ENCODE measurements around the gene DOCK3.

DNA sequence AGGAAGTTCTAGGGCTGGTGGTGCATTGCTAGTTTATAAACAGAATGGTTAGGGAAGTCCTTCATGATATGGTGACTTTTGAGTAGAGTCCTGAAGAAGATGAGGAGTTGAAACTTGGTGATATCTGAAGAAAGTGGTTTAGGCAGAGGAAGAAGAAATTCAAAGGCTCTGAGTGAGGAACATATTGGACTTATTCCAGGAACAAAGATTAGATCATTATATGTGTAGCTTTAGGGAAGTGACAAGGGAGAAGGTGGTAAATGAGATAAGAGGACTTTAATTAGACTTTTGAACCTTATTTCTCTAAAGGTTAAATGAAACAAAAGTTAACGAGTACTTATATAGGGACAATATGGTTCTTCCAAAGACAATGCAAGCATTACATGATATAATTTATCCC is 286.7 kb downstream of the DOCK3 start:
- no peak for TF ChIP-seq CTCF (IDR thresholded peaks at IDR 0.05; ENCODE audit: low read depth, low read length, poor library complexity, severe bottlenecking)
- no peak for TF ChIP-seq EZH2phosphoT487 (IDR thresholded peaks at IDR 0.05; ENCODE audit: borderline replicate concordance, low read length)

Data from DOHH2 (cell line).